ENCODE measurements around the gene THUMPD2.

- TF ChIP-seq USF1 (IDR thresholded peaks at IDR 0.05) = no peak
- TF ChIP-seq YY1 (IDR thresholded peaks at IDR 0.05; ENCODE audit: low read depth) = no peak
- no peak for TF ChIP-seq REST (IDR thresholded peaks at IDR 0.05; ENCODE audit: low read depth)
- no peak for TF ChIP-seq TEAD4 (IDR thresholded peaks at IDR 0.05)
- TF ChIP-seq RAD21 (IDR thresholded peaks at IDR 0.05; ENCODE audit: low read depth) = no peak
- TF ChIP-seq EP300 (IDR thresholded peaks at IDR 0.05; ENCODE audit: borderline replicate concordance) = no peak
- TF ChIP-seq NFIC (IDR thresholded peaks at IDR 0.05) = no peak
- no peak for TF ChIP-seq CREB1 (IDR thresholded peaks at IDR 0.05; ENCODE audit: low read depth)
- no peak for TF ChIP-seq TAF1 (IDR thresholded peaks at IDR 0.05; ENCODE audit: low read depth)
- no peak for TF ChIP-seq CEBPB (IDR thresholded peaks at IDR 0.05)
These were observed 6.3 kb downstream of the THUMPD2 start for GRCh38 chr2:39772812-39773152.
